NCI-H1105 (cell line): ENCODE data around the gene FIG4.
"Not testable (repeated sequence)": the region's sequence is repeated elsewhere in the genome, so short reads cannot be mapped to it uniquely, and the experiment has no call there.

ENCODE experiments used
- DNase-seq: peaks from one replicate; lab custom pipeline; 2025; lab: John Stamatoyannopoulos, UW

The FIG4 gene

DNA sequence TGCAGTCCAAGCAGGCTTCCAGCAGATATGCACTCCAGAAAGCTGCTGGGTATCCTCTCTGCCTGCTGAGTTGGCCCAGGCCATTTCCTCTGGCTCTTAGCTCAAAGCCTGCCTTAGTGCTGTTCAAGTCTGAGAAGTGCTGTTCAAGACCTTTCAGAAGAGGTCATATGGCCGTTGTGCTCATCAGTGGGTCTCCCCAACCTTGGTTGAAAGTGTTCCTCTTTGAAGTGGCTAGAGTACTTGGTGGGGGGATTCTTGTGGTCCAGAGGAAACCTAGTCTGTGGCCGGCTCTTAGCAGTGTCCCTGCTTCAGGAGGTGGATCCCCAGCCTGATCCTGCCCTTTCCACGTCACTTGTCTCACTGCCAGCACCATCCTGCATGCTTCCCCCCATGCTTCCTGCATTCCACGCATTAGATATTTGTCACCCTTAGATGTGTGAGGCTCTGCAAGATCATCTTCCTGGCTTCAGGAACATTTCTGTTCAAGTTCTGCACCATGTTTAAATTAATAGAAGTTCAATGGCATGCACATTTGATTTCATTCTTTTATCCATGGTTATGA is 105.0 kb downstream of the FIG4 start:
- no peak for DNase-seq

DNA sequence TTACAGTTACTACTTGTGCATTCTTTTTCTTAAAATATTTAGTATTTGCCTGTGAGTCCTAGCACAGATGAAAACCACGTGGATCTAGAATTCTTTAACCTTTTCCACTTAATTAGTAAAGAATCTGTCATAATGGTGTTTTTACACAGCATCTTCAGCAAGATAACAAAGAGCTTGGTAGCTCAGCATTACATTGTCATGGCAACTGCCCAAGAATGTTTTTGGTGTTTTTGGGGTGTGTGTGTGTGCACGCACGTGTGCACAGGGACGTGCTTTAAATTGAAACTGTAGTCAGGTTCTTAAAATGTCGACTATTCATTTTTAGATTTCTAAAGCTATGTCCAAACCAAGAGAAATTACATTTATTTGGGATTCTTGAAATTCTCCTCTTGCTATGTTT is 108.0 kb downstream of the FIG4 start:
- peak; percentile 17 for DNase-seq

DNA sequence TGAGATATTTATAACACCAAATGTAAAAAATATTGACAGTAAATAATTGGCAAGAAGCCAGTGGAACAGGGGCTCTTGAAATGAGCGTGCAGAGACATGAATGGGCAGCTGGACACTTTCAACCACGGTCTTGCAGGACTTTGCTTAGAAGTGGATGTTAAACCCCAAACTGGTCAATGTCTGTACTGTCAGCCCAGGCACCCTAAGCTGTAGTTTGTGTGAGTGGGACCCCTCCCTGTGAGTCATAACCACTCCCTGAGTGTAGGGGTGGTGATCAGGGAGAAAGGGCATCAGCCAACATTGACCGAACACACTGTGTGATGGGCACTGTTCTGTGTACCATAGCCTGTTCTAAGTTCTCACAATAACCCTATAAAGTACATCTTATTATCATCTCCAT is 108.6 kb downstream of the FIG4 start:
- DNase-seq: peak; percentile 45

GRCh38 chr6:109800771-109801170 is 109.7 kb downstream of the FIG4 start:
- no peak for DNase-seq

DNA sequence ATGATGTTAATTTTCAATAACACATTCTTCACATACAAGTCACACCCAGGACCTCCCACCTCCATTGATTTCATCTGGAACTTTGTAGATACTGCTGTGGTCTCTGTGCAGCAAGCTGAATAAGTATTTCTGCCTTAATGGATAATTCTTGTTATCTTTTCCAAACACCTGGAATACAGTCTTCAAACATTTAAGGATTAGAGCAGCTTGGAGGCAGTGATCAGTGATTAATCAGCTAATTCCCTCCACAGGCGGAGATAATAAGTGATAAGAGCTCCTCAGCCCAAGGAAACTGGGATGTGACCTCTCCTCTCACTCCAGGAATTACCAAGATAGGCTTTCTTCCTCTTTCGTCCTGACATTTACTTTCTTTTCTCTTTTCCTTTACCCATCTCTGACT is 110.7 kb downstream of the FIG4 start:
- no peak for DNase-seq

- no peak for DNase-seq
Measured at GRCh38 chr6:109804020-109804419, 112.9 kb downstream of the FIG4 start.

- DNase-seq: no peak
Measured at GRCh38 chr6:109807881-109808280, 116.8 kb downstream of the FIG4 start.

- no peak for DNase-seq
Measured at GRCh38 chr6:109808837-109809236, 117.7 kb downstream of the FIG4 start.

GRCh38 chr6:109815054-109815453 is 124.0 kb downstream of the FIG4 start:
- no peak for DNase-seq

DNA sequence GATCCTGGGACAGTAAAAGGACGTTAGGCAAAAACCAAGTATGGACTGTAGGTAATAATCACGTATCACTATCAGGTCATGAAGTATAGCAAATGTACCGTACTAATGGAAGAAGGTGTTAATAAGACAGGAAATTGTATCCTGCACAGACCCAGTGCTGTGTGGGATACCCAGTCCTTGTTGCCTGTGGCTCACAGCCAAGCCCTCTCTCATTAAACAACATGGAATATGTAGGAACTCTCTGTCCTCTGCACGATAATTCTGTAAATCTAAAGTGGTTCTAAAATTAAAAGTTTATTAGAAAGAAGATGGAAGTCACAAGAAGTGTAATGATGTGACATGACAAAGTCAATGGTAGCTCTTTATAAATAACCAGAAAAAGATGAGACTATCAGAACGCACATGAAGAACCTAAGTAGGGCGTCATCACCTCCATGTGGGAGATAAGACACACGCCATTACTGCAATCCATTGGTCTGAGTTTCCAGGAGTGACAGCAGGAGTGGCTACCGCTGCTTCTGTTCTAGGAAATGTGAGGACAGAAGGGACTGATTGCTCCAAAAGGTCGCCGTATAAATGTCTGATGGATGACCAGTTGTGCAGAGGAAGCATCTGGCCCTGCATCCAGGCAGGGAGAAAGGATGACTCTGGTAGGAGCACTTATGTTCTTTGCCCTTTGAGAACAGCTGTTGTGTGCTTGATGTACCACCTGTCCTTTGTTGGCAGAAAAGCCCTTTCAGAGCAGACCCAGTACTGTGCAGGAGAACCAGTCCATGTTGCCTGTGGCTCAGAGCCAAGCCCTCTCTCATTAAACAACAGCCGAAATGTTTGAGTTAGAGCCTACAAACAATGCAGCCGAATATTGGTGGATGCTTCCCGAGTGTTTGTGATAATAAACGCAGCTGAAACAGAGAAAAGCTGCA is 125.6 kb downstream of the FIG4 start:
- peak; percentile 97 for DNase-seq

- DNase-seq: no peak
Measured at GRCh38 chr6:109820706-109821350, 129.7 kb downstream of the FIG4 start.

DNA sequence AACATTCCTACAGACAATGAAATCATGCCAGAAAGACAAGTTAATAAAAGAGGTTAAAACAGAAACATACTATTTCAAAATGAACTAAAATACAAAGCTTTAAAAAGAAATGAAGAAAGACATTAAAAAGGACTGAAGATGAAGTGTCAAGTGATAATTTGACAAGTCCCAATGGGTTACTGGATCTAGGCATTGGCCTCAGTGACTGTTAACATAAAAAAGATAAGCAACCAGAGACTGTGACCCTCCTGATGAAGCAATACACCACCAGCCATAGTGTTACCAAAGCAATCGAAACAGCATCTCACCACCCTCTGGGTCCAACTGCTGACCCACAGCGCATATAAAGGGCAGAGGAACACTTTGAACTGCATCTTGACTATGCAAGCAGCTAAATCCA is 130.3 kb downstream of the FIG4 start:
- no peak for DNase-seq

GRCh38 chr6:109824105-109824504 is 133.0 kb downstream of the FIG4 start:
- DNase-seq: no peak

GRCh38 chr6:109826551-109826950 is 135.5 kb downstream of the FIG4 start:
- DNase-seq: no peak

- DNase-seq: not testable (repeated sequence)
Measured at GRCh38 chr6:109831352-109831751, 140.3 kb downstream of the FIG4 start.

- DNase-seq: peak; percentile 51
Measured at GRCh38 chr6:109834131-109834530, 143.0 kb downstream of the FIG4 start.

DNA sequence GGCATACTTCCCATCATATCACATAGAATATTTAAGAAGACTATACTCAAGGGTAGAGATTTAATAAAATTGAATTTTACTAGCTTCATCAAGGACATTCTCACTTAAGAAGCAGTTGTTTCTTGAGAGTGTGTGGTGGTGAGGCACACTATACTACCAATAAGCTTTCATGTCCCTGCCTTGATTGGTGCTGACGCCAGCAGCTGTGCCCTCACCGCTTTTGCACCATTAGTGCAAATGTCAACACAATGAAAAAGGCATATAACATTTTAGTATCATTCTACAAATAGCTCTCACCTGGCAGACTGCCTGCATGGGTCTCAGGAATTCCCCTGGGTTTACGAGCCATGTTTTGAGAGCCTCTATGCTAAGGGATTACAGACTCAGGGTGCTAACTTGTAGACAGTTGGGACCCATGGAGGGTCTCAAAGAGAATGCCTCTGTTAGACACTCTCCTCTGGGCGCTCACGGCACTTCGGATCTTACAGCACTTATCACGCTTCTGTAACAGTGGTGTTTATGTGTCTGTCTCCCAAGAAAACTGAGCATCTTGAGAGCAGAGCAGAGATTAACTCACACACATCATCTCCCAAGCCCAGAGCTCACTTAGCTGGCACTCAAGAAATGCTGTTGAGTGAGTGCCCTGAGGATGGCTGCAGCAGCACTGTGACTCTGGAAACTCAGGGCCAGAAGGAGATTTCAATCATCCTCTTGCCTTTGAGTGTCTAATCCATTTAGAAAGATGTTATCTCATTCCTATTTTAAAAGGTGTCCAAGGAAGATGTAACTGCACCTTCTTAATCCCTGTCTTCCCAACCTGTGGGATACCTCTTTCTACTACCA is 143.7 kb downstream of the FIG4 start:
- DNase-seq: peak; percentile 83

DNA sequence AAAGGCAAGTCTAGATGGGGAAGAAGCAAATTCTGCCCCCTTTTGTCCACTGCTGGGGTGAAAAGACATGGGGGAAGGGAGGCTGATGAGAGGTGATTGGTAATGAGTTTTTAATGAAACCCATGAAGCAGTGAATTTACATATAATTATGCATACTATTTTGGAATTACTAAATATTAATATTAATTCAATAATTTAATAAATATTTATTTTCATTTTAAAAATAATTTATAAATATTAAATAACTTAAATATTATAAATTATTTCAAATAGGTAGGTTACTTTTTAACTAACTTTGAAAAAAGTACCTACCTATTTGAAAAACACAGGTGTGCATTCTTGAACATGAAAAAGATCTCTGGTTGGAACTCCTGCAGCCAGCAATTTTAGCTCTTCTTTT is 148.9 kb downstream of the FIG4 start:
- DNase-seq: no peak

DNA sequence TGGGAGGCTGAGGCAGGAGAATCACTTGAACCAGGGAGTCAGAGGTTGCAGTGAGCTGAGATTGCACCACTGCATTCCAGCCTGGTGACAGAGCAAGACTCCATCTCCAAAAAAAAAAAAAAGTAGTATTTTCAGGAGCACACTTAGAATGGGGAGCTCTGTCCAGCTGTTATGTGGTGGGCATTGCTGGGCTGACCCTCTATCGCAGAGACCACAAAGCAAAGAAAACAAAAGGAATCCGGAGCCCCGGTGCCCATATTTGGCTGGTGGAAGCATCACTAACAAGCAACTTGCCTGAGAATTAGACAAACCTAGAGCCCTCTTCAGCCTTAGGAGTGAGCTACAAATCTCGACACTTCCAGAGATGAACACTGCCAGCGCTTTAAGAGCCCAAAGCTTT is 149.7 kb downstream of the FIG4 start:
- DNase-seq: no peak

GRCh38 chr6:109841869-109842268 is 150.8 kb downstream of the FIG4 start:
- no peak for DNase-seq

DNA sequence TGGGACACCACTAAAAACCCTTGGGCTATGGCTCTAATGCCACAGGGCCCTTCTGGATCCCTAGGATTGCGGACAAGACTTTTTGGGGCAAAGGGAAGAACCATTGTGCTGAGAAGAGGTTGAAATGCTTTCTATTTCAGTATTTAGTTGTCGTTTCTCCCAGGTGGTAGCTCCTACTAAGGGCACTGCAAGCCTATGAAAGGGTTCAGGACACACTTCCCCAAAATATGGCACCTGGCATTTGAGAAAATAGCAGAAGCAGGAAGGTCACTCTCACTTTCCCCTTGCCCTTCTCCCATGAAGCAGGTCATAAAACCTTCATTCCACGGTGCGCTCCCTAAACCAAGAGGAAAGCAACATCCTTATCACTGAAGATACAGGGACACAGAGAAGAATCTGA is 161.6 kb downstream of the FIG4 start:
- no peak for DNase-seq

DNA sequence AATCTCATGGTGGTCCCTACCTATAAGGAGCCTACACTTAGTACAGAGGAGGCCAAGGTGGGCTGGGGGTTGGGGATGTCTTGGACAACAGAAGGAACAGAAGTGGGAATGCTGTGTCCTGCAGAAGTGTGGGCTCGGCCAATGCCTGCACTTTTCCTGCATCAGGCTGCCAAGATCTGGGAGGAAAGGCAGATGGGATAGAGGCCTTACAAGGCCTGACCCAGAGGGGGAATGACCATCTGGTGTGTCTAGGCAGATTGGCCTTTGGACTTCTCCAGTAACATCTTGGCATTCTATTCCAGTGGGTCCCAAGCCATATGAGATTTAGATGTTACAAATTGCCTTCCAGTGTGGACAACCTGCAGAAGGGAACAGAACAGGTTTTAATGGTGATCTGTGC is 162.3 kb downstream of the FIG4 start:
- DNase-seq: no peak
